ENCODE measurements around the gene CORO2A.
A peak's percentile ranks its signal among the peaks of the same experiment; 100 is the strongest.
"Not testable (repeated sequence)": the region's sequence is repeated elsewhere in the genome, so short reads cannot be mapped to it uniquely, and the experiment has no call there.

The CORO2A gene

DNA sequence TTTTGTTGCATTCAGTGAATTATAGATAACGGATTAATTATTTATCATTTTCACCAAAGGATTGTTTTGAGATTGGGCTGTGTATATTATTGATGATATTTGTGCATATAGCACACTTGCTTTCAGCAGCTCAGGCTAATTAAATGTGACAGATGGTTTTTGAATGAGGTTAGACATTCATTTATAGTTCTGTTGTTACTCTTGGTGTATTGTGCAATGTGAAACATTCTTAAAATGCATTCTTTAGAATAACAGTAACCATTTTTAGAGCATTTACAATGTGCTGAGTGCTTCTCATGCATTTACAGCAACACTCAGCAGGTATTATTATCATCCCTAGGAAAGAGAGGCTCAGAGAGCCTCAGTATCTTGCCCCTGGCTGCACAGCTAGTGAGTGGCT, 112.1 kb downstream of the CORO2A start:
- no peak for DNase-seq

DNA sequence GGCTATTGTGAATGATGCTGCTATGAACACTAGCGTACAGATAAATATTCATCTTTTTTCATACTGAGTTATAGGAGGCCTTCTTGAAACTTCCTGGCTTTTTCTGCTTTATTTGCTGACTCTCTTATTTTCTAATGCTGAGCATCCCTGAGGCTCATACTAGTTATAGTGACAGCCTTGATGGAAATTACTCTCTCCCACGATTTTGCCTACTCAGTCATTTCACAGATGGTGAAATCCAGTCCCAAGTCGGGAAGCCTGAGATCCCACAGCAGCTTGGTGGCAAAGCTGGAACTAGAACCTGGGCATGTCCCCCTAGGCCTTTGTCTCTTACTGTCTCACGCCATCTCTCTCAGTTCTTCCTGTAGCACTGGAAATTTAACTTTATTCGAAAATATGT, 113.5 kb downstream of the CORO2A start:
- DNase-seq = no peak

DNA sequence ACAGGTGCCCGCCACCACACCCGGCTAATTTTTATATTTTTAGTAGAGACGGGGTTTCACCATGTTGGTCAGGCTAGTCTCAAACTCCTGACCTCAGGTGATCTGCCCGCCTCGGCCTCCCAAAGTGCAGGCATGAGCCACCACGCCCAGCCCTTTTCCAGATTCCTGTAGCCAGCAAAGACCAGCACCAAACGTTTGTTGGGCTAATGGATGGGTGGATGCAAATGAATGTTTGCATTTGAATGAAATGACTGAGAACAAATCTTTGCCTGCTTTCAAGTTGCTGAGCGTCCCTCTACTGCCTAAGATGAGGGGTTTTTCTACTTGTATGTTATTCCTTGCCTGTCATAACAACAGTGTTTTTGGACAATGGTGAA, 115.9 kb downstream of the CORO2A start:
- not testable (repeated sequence) for DNase-seq

DNA sequence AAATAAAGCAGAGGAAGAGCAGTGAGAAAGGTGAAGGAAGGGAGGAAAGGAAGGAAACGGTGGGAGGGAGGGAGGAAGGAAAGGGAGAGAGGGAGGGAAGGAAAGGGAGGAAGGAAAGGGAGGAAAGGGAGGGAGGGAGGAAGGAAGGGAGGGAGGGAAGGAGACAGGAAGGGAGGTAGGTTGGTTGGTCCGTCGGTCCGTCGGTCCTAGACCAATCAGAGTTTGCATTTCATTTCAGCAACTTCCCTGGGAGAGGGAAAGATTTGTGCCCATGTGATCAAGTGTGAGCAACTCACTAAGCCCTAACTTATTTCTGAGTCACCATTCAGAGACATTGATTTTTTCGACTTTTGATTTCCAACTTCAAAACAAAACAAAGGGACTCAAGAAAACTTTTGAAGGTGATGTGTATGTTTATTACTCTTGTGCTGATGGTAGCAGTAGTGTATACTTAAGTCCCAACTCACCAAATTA, 117.1 kb downstream of the CORO2A start:
- DNase-seq = no peak

DNA sequence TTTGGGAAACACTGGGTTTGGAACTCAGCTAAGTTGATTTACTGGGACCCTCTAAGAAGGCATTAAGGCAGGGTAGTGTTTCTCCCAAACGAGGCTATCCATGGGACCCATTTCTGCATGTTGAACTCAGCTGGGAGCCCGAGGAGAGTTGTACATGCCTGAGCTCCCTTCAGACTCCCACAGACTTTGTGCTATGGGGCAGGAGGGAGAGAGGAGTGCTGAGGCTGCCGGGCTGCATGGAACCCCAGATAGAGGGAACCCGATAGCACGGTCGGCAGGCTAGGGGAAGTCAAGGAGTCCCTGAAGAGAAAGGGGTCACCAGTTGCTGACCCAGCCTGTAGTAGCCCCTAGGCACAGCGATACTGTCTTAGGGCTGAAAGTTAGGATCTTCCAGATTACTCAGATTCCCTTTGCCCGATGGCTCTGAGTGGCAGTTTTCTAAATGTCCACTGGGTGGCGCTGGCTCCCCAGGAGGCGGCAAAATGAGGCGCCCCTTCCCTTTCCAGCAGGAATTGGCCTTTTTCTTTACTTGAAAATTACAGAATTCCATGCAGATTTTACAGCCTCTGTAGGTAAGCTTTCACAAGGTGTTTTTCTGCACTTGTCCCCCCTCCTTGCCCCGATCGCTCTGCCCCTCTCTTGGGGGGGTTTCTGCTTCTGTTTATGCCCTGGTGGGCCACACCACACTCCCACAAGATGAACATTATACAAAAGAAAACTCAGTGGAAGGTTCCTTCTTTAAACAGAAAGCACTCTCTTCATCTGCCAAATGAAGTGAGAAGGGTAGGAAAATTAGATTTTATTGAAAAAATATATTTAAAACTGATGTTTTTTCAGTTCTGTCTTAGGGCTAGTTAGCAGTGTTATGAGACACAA, 118.1 kb downstream of the CORO2A start:
- DNase-seq = peak; percentile 50

DNA sequence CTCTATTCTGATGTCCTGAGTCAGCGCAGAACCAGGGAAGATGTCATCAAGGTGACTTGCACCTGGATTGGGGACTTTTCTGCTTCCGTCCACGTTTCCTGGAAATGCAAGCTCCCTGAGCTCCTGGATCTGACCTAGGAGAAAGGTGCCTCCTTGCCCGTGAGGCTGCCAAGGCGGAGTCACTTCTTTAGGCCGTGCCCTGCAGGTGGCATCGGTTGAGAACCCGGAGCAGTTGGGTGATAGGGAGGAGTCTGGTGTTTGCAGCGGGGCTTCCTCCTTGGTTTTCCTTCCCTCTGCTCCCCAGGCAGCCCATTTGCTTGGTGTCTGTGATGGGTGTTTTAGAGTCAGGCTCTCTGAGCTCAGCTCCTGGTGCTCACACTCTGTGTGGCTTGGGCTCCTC, 120.7 kb downstream of the CORO2A start:
- DNase-seq = no peak
